ENCODE data around the gene ACOT7. TPM values are rescaled to one million over a fixed set of nuclear protein-coding genes. Genes with fewer than 3 reads are reported as not detected.

Gene ACOT7
- total RNA-seq, 2 experiments from 2014 or later = 23.4 to 53.6 TPM

- Histone ChIP-seq H3K27ac (ENCODE audit: low read depth, low read length, poor library complexity, severe bottlenecking) (no peak overlapping the region), H3K79me2 (ENCODE audit: insufficient read depth, low read depth, low read length) (no peaks in the 10 kb centered on the region), H3K4me2 (ENCODE audit: low read length) (no peak overlapping the region), H3K9me2 (ENCODE audit: insufficient read depth, low read length) (no peaks in the 10 kb centered on the region), H4K20me1 (ENCODE audit: insufficient read depth, low read length) (no peaks in the 10 kb centered on the region), H3K4me1 (ENCODE audit: insufficient read depth, low read length, poor library complexity, severe bottlenecking) (peaks cover 13% of the 10 kb centered on the region), H3K9me3 (ENCODE audit: low read length) (no peaks in the 10 kb centered on the region), H2AFZ (ENCODE audit: low read length) (no peak overlapping the region), H3K36me3 (ENCODE audit: insufficient read depth, low read length) (no peaks in the 10 kb centered on the region), H3K4me3 (ENCODE audit: low read depth, low read length, poor library complexity, severe bottlenecking) (no peak overlapping the region)
- no TSS peak for BruUV-seq (replicated peaks)
- DNase-seq (ENCODE audit: low spot score) = no peak
- no peak for TF ChIP-seq EZH2phosphoT487 (IDR thresholded peaks at IDR 0.05; ENCODE audit: borderline replicate concordance, low read depth, low read length)
- no peak for TF ChIP-seq CTCF (conservative IDR thresholded peaks at IDR 0.05; ENCODE audit: low read length)
- intact Hi-C loops (cut with micrococcal nuclease; ENCODE audit: unreplicated experiment) = loop anchor here (5.0 kb wide), 1 partner anchor 111 kb away; no protein-coding TSS in a partner anchor
- CTCF ChIA-PET (ENCODE audit: unreplicated experiment) = interaction anchor here (1.5 kb wide), 1 partner anchor 10 kb away, joined by 5 read pairs; no protein-coding TSS in a partner anchor
- POLR2A ChIA-PET = interaction anchor here (0.6 kb wide), 1 partner anchor 25 kb away, joined by 3 read pairs; no protein-coding TSS in a partner anchor
Observed at GRCh38 chr1:6358144-6358624, 35.4 kb downstream of the ACOT7 start.

GRCh38 chr1:6357243-6357936 is 36.2 kb downstream of the ACOT7 start:
- peak; percentile 23 for DNase-seq (ENCODE audit: low spot score)
- TF ChIP-seq EZH2phosphoT487 (IDR thresholded peaks at IDR 0.05; ENCODE audit: borderline replicate concordance, low read depth, low read length) (no peak), CTCF (conservative IDR thresholded peaks at IDR 0.05; ENCODE audit: low read length) (peak; percentile 61)
- Histone ChIP-seq H2AFZ (ENCODE audit: low read length) (no peak overlapping the region), H3K9me2 (ENCODE audit: insufficient read depth, low read length) (no peaks in the 10 kb centered on the region), H3K4me1 (ENCODE audit: insufficient read depth, low read length, poor library complexity, severe bottlenecking) (peaks cover 13% of the 10 kb centered on the region), H3K36me3 (ENCODE audit: insufficient read depth, low read length) (no peaks in the 10 kb centered on the region), H3K4me3 (ENCODE audit: low read depth, low read length, poor library complexity, severe bottlenecking) (no peak overlapping the region), H3K9me3 (ENCODE audit: low read length) (no peaks in the 10 kb centered on the region), H4K20me1 (ENCODE audit: insufficient read depth, low read length) (no peaks in the 10 kb centered on the region), H3K4me2 (ENCODE audit: low read length) (no peak overlapping the region), H3K27ac (ENCODE audit: low read depth, low read length, poor library complexity, severe bottlenecking) (no peak overlapping the region), H3K79me2 (ENCODE audit: insufficient read depth, low read depth, low read length) (no peaks in the 10 kb centered on the region)
- intact Hi-C loops (cut with micrococcal nuclease; ENCODE audit: unreplicated experiment) = loop anchor here (5.0 kb wide), 1 partner anchor 110 kb away; no protein-coding TSS in a partner anchor
- BruUV-seq (replicated peaks) = no TSS peak
- ChIA-PET CTCF (ENCODE audit: unreplicated experiment) (interaction anchor here (1.5 kb wide), 1 partner anchor 9 kb away, joined by 5 read pairs; no protein-coding TSS in a partner anchor), POLR2A (no interaction called here)

- Histone ChIP-seq H3K4me1 (ENCODE audit: insufficient read depth, low read length, poor library complexity, severe bottlenecking) (peaks cover 13% of the 10 kb centered on the region), H3K9me2 (ENCODE audit: insufficient read depth, low read length) (no peaks in the 10 kb centered on the region), H3K9me3 (ENCODE audit: low read length) (no peaks in the 10 kb centered on the region), H3K79me2 (ENCODE audit: insufficient read depth, low read depth, low read length) (no peaks in the 10 kb centered on the region), H3K4me2 (ENCODE audit: low read length) (no peak overlapping the region), H3K27ac (ENCODE audit: low read depth, low read length, poor library complexity, severe bottlenecking) (no peak overlapping the region), H4K20me1 (ENCODE audit: insufficient read depth, low read length) (no peaks in the 10 kb centered on the region; the same call in 1 of the 2 replicates), H2AFZ (ENCODE audit: low read length) (no peak overlapping the region), H3K4me3 (ENCODE audit: low read depth, low read length, poor library complexity, severe bottlenecking) (no peak overlapping the region), H3K36me3 (ENCODE audit: insufficient read depth, low read length) (no peaks in the 10 kb centered on the region)
- intact Hi-C loops (cut with micrococcal nuclease; ENCODE audit: unreplicated experiment) = loop anchor here (5.0 kb wide), 1 partner anchor 108 kb away; no protein-coding TSS in a partner anchor
- ChIA-PET CTCF (ENCODE audit: unreplicated experiment) (no interaction called here), POLR2A (no interaction called here)
- no peak for TF ChIP-seq EZH2phosphoT487 (IDR thresholded peaks at IDR 0.05; ENCODE audit: borderline replicate concordance, low read depth, low read length)
- TF ChIP-seq CTCF (conservative IDR thresholded peaks at IDR 0.05; ENCODE audit: low read length) = no peak
- DNase-seq (ENCODE audit: low spot score) = no peak
- no TSS peak for BruUV-seq (replicated peaks)
Observed at GRCh38 chr1:6355621-6356020, 37.9 kb downstream of the ACOT7 start.

All from OCI-LY7 (cell line).